Testis (tissue), 3 donors: Measurements from ENCODE around the gene EIPR1. TPM values are rescaled to one million over a fixed set of nuclear protein-coding genes. Genes with fewer than 3 reads are reported as not detected.

Source experiments
- DNase-seq: peaks from one replicate; pipeline ENCODE4 v3.0.0-alpha.2; 2019
- H3K27ac ChIP-seq, 2 donors: fragments of 200-600 bp; sonication (generic); one replicate each; pipeline ENCODE4 v1.5.1; 2019
- H3K27me3 ChIP-seq: fragments of 200-600 bp; sonication (generic); one replicate; pipeline ENCODE4 v1.5.1; 2019
- H3K36me3 ChIP-seq: fragments of 200-600 bp; sonication (generic); one replicate; pipeline ENCODE4 v1.5.1; 2017; ENCODE audit warnings: low read depth; ENCODE audit errors: missing control alignments
- H3K4me1 ChIP-seq: fragments of 200-600 bp; sonication (generic); one replicate; pipeline ENCODE4 v1.5.1; 2019
- H3K4me3 ChIP-seq, 2 donors: fragments of 200-600 bp; sonication (generic); one replicate each; pipeline ENCODE4 v1.5.1; 2017 to 2019
- H3K9me3 ChIP-seq: fragments of 200-600 bp; sonication (generic); one replicate; pipeline ENCODE4 v1.5.1; 2017
- CTCF ChIP-seq, 3 experiments: fragments of 450-650 bp in 2 of 3; fragments of 200-600 bp in 1 of 3; sonication (generic) in 1 of 3; IDR thresholded peaks; one replicate each; pipeline ENCODE4 v1.5.1; 2016 to 2019; ENCODE audit warnings: antibody characterized with exemption in 3 of 3, mild to moderate bottlenecking in 2 of 3, moderate library complexity in 1 of 3
- POLR2A ChIP-seq: fragments of 450-650 bp; IDR thresholded peaks from one replicate; pipeline ENCODE4 v1.6.1; 2017; ENCODE audit warnings: antibody characterized with exemption, mild to moderate bottlenecking, moderate library complexity
- WGBS, 2 donors: methylation state at CpG; one replicate each; pipeline ENCODE4 v1.1.5; 2018; 5-methylcytosine and 5-hydroxymethylcytosine counted together
- intact Hi-C: fragments of 100-400 bp; cut with DNase I; formaldehyde crosslinking; loops from one replicate; pipeline ENCODE4 v1.15.1; 2023; ENCODE audit warnings: low total_unique reads
- polyA plus RNA-seq: library from polyadenylated mRNA; stranded (reverse); fragments of 350-450 nt; fragmentation: Illumina TruSeq; extraction: RNeasy Lipid Tissue Mini Kit (QIAGEN cat#74804); gene quantifications from one replicate; pipeline ENCODE4 v1.2.3, GENCODE V29; 2014; ENCODE audit warnings: low read depth, low replicate concordance; ENCODE audit not compliant: insufficient read depth
- total RNA-seq, 2 donors: library from RNA; depleted of rRNA; stranded (reverse); fragments of >200 nt; gene quantifications; one replicate each; pipeline ENCODE4 v1.2.3, GENCODE V29; 2016

Gene EIPR1
- total and polyA plus RNA-seq, 3 donors from 2014 or later = 31.5 to 40.2 (median 32.1) TPM

DNA sequence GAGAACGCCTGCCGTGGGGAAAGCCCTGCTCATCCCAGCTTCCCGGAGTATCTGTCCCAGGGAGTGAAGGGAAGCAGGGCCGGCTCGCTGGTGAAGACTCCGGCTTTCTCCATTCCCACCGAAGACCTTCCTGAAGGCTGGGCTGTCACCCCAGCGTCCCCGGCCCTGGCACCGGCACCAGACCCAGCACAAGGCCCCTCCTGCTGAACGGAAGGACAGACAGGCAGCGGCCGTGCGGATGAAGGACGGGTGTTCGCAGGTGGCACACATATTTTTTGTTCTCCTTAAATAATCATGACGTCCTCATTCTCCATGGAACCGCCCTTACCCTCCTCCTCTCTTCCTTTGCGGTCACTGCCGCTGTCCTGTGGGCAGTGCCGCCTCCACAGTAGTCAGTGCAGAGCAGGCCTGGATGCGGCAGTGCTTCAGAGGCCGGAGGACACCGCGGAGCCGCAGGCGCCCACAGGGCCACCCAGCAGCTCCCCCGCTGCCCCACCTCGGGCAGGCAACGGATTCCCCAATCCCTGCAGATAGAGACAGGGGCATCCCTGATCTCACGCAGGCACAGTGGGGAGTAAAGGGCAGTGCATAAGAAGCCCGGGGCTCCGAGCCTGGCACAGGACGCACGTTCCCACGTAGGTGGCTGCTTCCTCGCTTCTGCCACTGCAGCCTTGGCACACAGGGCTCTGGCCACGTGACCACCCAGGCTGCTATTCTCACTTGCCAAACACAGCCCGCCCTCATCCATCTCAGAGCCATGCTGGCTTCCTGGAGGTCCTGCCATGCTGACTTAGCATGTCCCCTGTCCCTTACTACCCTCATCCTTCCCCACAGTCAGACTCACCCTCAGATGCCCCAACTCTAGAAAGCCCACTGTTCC lies 229.7 kb downstream of the EIPR1 start:
- H3K27ac ChIP-seq = no peak overlapping the region
- 90 to 91% methylated on average over 31 to 39 of the region's 39 CpGs for WGBS, 2 donors
- intact Hi-C loops = no loop called here
- H3K9me3 ChIP-seq = no peaks in the 10 kb centered on the region
- H3K36me3 ChIP-seq = no peaks in the 10 kb centered on the region
- DNase-seq = no peak
- no peak overlapping the region for H3K4me3 ChIP-seq
- H3K4me1 ChIP-seq = no peaks in the 10 kb centered on the region
- no peaks in the 10 kb centered on the region for H3K27me3 ChIP-seq
- TF ChIP-seq CTCF (IDR thresholded peaks at IDR 0.05) (no peak), POLR2A (no peak)

DNA sequence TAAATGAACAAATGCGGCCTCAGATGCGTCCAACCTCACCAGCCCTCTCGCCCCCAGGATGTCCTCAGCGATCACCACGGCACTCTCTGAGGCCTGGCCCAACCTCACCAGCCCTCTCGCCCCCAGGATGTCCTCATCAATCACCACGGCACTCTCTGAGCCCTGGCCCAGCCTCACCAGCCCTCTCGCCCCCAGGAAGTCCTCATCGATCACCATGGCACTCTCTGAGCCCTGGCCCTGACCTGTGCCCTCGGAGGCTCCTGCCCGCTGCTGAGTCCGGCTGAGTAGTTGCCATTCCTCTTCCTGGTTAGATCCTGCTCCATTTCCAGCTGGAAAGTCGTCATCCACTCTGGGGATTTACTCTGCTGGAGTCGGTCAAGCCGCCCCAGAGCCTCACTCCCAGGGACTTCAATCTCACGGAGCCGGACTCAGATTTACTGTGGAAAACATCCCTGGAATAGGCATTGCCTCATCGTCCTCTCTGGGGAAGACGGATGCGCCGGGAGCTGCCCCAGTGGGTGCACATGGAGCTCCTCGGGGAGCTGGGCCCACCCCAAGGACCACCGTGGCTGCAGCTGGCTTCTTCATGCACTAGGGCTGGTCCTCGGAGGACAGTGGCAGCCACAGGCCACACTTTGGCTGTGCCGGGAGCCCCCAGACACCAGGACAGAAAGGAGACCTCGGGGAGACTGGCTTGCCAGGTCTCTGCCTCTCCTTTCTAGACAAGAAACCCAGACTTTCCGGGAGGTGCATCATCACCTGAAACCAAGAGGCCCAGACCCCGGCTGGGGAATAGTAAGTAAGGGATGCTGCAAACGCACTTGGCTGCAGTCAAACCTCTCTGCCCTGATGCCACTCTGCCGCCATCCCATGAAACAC lies 230.6 kb downstream of the EIPR1 start:
- intact Hi-C loops = no loop called here
- Histone ChIP-seq H3K27ac (no peak overlapping the region), H3K27me3 (no peaks in the 10 kb centered on the region), H3K4me3 (no peak overlapping the region), H3K4me1 (no peaks in the 10 kb centered on the region), H3K9me3 (no peaks in the 10 kb centered on the region), H3K36me3 (no peaks in the 10 kb centered on the region)
- no peak for DNase-seq
- WGBS, 2 donors = 83 to 84% methylated on average over 21 to 30 of the region's 30 CpGs
- no peak for TF ChIP-seq POLR2A
- TF ChIP-seq CTCF (IDR thresholded peaks at IDR 0.05) = no peak

- H3K9me3 ChIP-seq = no peaks in the 10 kb centered on the region
- no peaks in the 10 kb centered on the region for H3K27me3 ChIP-seq
- TF ChIP-seq POLR2A (no peak), CTCF (IDR thresholded peaks at IDR 0.05) (no peak)
- no peaks in the 10 kb centered on the region for H3K36me3 ChIP-seq
- no peak for DNase-seq
- intact Hi-C loops = no loop called here
- 85 to 86% methylated on average over 6 to 8 of the region's 8 CpGs for WGBS, 2 donors
- no peak overlapping the region for H3K4me3 ChIP-seq
- H3K27ac ChIP-seq = no peak overlapping the region
- no peaks in the 10 kb centered on the region for H3K4me1 ChIP-seq
These were observed 231.4 kb downstream of the EIPR1 start for GRCh38 chr2:3146175-3146574.

DNA sequence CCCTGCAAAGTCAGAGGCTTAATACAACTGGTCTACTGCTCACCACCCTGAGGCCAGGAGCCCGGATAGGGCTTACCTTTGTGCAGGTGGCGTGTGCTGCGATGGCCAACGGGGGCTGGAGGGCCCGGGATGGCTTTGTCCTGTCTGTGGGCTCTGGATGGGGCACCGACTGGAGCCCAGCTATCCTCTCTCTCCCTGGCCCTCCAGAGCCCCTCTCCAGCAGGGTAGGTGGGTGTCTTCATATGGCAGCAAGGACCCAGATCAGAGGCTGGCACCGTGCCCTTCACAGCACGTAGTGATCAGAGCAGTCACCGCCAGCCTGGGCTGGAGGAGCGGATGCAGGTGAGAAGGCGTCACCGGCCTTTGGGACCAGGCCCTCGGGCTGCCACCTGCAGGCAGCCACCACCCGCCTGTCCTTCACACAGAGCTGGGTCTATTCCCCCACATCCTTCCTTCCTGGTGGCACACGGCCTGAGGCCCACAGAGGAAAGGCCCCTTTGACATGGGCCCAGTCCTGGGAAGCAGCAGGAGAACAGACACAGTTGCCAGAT lies 232.1 kb downstream of the EIPR1 start:
- Histone ChIP-seq H3K9me3 (no peaks in the 10 kb centered on the region), H3K4me3 (no peak overlapping the region), H3K27ac (no peak overlapping the region), H3K36me3 (no peaks in the 10 kb centered on the region), H3K4me1 (no peaks in the 10 kb centered on the region), H3K27me3 (no peaks in the 10 kb centered on the region)
- no peak for DNase-seq
- no peak for TF ChIP-seq CTCF (IDR thresholded peaks at IDR 0.05)
- TF ChIP-seq POLR2A = no peak
- WGBS, 2 donors = 90 to 94% methylated on average over 2 to 15 of the region's 15 CpGs
- intact Hi-C loops = no loop called here
